Right lung (tissue), 10 donors: ENCODE results near the gene RBBP9. TPM values are rescaled to one million over a fixed set of nuclear protein-coding genes. Genes with fewer than 3 reads are reported as not detected.
"Not testable (repeated sequence)": the region's sequence is repeated elsewhere in the genome, so short reads cannot be mapped to it uniquely, and the experiment has no call there.

Source experiments
- DNase-seq, 2 donors: peaks; one replicate each; pipeline ENCODE4 v3.0.0-alpha.2; 2013
- long read RNA-seq, 8 donors: transcript quantifications; one replicate each; lab custom pipeline, GENCODE V29; 2026
- polyA plus RNA-seq, 5 donors: library from polyadenylated mRNA; unstranded; fragments of 120-200 nt; gene quantifications; one replicate each; pipeline versions ENCODE4 v1.2.1 to v1.2.3, GENCODE V29; 2013; ENCODE audit warnings: inconsistent platforms in 1 of 5, low replicate concordance in 1 of 5; ENCODE audit not compliant: insufficient read length in 5 of 5, insufficient read depth in 1 of 5

The RBBP9 gene
- 10 to 100 TPM; 25.9 to 38.2 (median 34.3) TPM for polyA plus RNA-seq
- long read RNA-seq, donor 1, transcript RBBP9-201 (5 exons, 3,861 nt), result major isoform, 14 of 16 reads
- long read RNA-seq, donor 1, partial matches to known transcripts, result 0 of 16 reads
- long read RNA-seq, donor 1, other reads (novel, unspliced or antisense), result 0 of 16 reads
- long read RNA-seq, donor 2, transcript RBBP9-201 (5 exons, 3,861 nt), result major isoform, 10 of 13 reads
- long read RNA-seq, donor 2, partial matches to known transcripts, result 0 of 13 reads
- long read RNA-seq, donor 2, other reads (novel, unspliced or antisense), result 0 of 13 reads
- long read RNA-seq, donor 3, transcript RBBP9-201 (5 exons, 3,861 nt), result major isoform, 12 of 13 reads
- long read RNA-seq, donor 3, partial matches to known transcripts, result 0 of 13 reads
- long read RNA-seq, donor 3, other reads (novel, unspliced or antisense), result 0 of 13 reads
- long read RNA-seq, donor 4, transcript RBBP9-201 (5 exons, 3,861 nt), result major isoform, 10 of 12 reads
- long read RNA-seq, donor 4, partial matches to known transcripts, result 0 of 12 reads
- long read RNA-seq, donor 4, other reads (novel, unspliced or antisense), result 0 of 12 reads
- long read RNA-seq, donor 5, transcript RBBP9-201 (5 exons, 3,861 nt), result major isoform, 13 of 16 reads
- long read RNA-seq, donor 5, partial matches to known transcripts, result 0 of 16 reads
- long read RNA-seq, donor 5, other reads (novel, unspliced or antisense), result 0 of 16 reads
- long read RNA-seq, donor 6, transcript RBBP9-201 (5 exons, 3,861 nt), result major isoform, 13 of 14 reads
- long read RNA-seq, donor 6, partial matches to known transcripts, result 0 of 14 reads
- long read RNA-seq, donor 6, other reads (novel, unspliced or antisense), result 0 of 14 reads
- long read RNA-seq, donor 7, transcript RBBP9-201 (5 exons, 3,861 nt), result major isoform, 15 of 18 reads
- long read RNA-seq, donor 7, partial matches to known transcripts, result 0 of 18 reads
- long read RNA-seq, donor 7, other reads (novel, unspliced or antisense), result 0 of 18 reads
- long read RNA-seq, donor 8, partial matches to known transcripts, result 0 of 4 reads
- long read RNA-seq, donor 8, other reads (novel, unspliced or antisense), result 0 of 4 reads

GRCh38 chr20:18496740-18497592 is at the start of gene RBBP9:
Gene RBBP9 (minus strand): TSS chr20:18497225. CDS start chr20:18497167, 58 bp downstream.
- peak; percentile 83 to 85 for DNase-seq

GRCh38 chr20:18545566-18545965 is 48.5 kb upstream of the RBBP9 start:
- DNase-seq, result no peak

- DNase-seq, result no peak
Measured at GRCh38 chr20:18543932-18544331, 46.9 kb upstream of the RBBP9 start.

GRCh38 chr20:18543216-18543615 is 46.2 kb upstream of the RBBP9 start:
- DNase-seq, result no peak

GRCh38 chr20:18541741-18542140 is 44.7 kb upstream of the RBBP9 start:
- no peak for DNase-seq

- no peak for DNase-seq
Measured at GRCh38 chr20:18537651-18538050, 40.6 kb upstream of the RBBP9 start.

GRCh38 chr20:18533978-18534644 is 37.1 kb upstream of the RBBP9 start:
- no peak for DNase-seq

GRCh38 chr20:18533491-18533890 is 36.5 kb upstream of the RBBP9 start:
- DNase-seq, result no peak

- no peak for DNase-seq
Measured at GRCh38 chr20:18532626-18533025, 35.6 kb upstream of the RBBP9 start.

GRCh38 chr20:18529041-18529440 is 32.0 kb upstream of the RBBP9 start:
- DNase-seq, result no peak

GRCh38 chr20:18527836-18528235 is 30.8 kb upstream of the RBBP9 start:
- DNase-seq, result no peak

GRCh38 chr20:18527339-18527738 is 30.3 kb upstream of the RBBP9 start:
- no peak for DNase-seq

GRCh38 chr20:18526761-18527160 is 29.7 kb upstream of the RBBP9 start:
- DNase-seq, result not testable (repeated sequence)

- DNase-seq, result no peak
Measured at GRCh38 chr20:18524646-18525045, 27.6 kb upstream of the RBBP9 start.

GRCh38 chr20:18523066-18523465 is 26.0 kb upstream of the RBBP9 start:
- DNase-seq, result no peak

GRCh38 chr20:18522066-18522465 is 25.0 kb upstream of the RBBP9 start:
- not testable (repeated sequence) for DNase-seq

- no peak for DNase-seq
Measured at GRCh38 chr20:18515973-18516372, 18.9 kb upstream of the RBBP9 start.

GRCh38 chr20:18514127-18514526 is 17.1 kb upstream of the RBBP9 start:
- DNase-seq, result no peak

- DNase-seq, result no peak
Measured at GRCh38 chr20:18513208-18513607, 16.2 kb upstream of the RBBP9 start.

- DNase-seq, result no peak
Measured at GRCh38 chr20:18511571-18511970, 14.5 kb upstream of the RBBP9 start.
